HG02798 (cell line): ENCODE results near the gene PIK3R4.

Source experiments
- ATAC-seq: cut with Tn5 transposase; IDR thresholded peaks from one replicate; pipeline ENCODE4 v1.9.1; 2021; ENCODE audit warnings: mild to moderate bottlenecking; ENCODE audit not compliant: unreplicated experiment, poor library complexity

PIK3R4 gene

DNA sequence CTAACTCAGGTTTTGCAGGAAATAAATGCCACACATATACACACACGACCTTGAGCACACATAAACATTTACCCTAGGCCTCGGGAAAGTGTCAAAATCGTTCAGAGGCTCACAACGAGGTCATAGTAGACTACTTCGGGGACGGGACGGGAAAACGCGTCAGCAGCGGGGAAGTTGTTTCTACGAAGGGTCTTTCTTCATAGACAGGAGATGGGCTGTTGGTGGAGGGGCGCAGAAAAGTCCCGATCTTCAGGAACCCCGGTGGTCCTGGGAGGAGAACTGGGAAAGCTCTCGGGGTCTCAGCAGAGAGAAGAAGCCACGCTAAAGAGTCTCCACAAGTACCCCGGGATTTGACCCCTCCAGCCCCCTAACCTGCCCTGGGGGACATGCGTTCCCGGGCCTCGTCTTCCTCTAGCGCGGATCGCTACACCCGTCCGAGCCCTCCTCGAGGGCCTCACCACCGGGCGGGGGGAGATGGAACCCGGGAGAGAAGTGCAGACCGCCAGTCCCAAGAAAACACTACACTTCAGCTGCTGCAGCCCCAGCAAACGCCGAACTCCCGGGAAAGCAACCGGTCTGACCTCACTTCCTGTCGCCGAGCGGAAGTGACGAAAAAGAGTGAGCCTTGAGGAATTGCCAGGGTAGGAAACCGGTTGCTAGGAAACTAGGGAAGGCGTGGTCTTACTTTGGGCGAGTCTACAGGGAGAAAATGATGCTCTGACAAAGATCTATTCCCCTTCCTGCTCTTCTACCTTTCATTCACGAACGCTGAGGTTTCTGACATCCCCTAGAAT is at the start of gene PIK3R4:
Gene PIK3R4, minus strand, starts transcription at position 584 of the 794 bp plus-strand sequence. CDS start 1,611 bp downstream, outside the sequence.
- ATAC-seq: peak; percentile 96

DNA sequence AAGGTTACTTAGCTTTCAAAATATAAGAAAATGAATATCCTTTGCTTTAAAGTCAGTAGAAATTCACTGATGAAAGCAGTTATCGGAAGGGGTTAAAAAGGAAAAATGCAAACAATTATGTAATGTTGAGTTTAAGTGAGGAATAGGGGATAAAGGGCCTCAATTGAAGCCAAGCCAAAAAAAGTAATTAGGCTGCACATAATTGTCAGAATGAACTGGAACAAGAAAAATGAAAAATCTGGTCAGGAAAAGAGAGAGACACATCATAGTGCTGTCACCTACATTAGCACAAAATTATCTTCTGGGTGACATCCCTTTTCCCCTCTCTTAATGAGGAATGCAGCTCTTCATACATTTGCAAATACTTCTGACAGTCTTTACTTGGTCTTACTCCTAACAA is 48.8 kb upstream of the PIK3R4 start:
- ATAC-seq: no peak

DNA sequence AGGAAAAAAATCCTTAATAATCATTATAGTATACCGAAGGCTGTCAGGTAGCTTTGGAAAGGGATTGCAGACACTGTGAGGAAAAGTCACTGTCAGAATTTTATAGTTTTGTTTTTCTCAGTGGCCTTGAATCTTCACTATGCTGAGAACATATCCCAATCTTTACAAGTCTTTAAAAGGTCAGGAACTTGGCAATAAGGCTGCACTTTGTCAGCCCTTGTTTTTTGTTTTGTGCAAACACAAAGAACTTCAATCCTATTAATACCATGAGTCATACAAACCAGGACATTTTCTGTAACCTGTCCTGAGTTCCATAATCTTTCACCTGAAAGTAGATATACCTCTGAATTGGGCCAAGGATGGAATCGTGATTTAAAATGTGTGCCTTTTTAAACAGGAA is 45.6 kb upstream of the PIK3R4 start:
- no peak for ATAC-seq

DNA sequence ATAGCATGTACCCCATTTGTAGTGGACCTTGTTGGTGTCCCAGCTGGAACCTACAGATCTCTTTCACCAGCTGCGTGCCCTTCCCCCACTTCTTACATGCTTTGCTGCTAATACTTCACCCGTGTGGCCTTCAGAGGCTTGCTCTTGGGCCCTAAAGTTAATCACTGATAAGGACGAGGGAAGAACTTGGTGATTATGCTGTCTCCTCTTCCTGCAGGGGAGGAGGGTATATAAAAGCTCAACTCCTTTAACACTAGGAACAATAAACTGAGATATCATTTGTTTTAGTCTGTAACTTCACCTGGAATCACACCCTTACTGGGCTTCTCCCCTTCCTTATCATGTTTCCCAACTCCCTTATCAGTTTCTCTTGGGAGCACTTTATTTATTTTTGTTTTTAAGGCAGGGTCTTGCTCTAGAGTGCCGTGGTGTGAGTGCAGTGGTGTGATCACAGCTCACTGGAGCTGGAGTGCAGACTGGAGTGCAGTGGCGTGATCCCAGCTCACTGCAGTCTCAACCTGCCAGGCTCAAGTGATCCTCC is 43.2 kb upstream of the PIK3R4 start:
- no peak for ATAC-seq

DNA sequence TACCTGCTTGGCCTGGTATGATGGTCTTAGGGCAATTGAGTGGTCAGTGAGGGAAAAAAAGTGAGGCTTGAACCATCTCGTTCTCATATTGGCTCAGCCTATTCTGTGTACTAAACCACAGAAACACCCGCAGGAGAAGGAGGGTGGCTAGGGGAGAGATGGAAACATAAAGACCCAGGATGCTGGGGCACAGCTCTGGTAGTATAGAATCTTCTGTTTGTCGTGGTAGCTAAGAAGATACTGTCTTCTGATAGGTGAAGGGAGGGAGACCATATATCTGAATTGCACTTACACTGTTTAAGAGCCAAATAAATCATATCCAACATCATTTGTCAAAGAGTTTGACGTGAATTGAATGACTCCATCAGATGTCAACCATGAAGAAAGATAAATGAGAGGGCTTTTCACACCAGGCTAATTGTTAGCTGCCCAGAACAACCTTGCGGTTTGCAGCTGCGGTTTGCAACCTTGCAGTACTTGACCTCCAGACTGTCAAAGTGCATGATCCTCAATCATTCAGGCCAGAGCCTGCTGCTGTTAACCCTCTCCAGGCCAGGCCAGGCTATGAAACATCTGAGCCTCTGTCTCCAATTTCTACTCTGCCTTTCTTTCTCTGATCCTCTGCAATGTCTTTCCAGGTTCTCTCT is 40.9 kb upstream of the PIK3R4 start:
- no peak for ATAC-seq

DNA sequence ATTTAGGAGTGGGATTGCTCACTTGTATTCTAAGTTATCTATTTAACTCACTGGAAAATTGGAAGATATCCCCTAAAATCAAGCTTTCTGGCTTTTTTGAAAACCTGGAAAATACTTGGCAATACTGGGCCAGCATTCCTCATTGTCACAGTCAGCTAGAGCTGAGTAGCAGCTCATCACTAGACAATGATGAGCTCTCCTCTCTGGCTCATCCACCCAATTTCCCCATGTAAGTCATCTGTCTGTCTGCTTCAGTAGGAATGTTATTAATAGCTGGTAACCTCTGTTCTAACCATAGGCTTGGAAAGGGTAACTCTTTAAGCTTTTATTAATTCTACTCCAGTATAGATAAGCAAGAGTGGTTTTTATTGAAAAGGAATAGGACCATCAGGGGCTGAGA is 39.7 kb upstream of the PIK3R4 start:
- ATAC-seq: no peak

DNA sequence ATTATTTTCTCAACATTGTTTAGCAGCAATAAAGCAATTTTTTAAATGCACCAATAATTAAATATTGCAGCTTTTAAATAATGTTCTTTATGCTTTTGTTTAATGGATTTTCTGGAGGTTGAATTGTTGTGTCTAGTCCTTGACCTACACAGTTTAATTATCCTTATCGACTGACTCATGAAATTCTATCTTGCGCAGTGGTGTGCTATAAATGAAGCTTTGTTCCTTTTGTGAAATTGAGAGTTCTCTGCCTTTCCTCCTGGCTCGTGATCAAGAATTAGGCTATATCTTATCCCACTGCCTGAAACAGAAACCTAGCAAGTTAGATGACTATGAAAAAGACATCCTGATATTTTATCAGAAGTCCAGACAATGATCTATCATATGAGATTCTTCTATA is 37.0 kb upstream of the PIK3R4 start:
- ATAC-seq: no peak

DNA sequence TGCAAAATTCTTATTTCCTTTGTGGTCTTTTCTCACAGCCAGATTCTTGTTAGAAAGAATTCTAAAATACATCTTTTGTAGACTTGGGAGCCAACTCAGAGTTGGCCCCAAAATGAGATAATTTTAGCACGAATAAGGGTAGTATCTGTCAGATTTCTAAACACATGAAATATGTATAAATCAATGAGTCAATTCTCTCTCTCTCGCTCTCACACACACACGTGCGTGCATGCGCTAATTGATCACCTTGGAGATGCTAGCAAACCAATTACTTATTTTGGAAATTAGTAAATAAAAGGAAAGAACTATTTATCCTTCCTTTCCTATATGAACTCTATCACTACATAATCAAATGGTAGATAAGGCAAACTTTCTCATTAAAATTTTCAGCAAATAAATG is 32.9 kb upstream of the PIK3R4 start:
- no peak for ATAC-seq

DNA sequence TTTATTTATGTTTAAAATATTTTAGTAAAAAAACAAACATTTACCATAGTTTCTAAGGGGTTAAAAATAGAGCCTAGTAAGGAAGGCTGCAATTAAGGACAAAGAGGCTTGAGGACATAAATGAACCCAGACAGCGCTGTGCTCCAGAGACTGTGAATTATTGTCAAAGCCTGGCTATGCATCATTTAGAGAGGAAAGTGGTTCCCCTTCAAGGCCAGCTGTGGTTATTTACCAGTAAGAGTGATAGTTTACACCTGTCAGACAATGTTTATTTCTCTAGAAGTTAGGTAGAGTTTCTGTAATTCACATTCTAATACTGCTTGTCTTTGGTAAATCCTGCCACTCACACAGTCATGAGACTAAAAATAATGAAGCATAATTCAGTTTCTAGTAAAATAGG is 32.4 kb upstream of the PIK3R4 start:
- ATAC-seq: peak; percentile 95

DNA sequence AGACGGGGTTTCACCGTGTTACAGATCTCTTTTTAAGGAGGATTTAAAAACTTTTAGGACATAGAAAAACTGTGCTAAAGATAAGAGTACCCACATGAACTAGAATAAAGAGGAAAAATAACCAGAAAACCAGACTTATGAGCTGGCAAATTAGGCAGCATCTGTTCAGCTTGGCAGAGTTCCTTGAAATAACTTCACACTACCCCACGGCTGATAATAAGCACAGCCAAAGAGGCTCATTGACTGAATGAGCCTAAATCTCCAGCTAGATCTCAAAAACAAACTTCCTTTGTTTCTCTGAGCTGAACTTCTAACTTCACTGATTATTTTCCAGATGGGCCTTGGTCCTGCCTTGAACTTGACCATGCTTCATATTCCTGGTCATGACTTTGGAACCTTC is 26.7 kb upstream of the PIK3R4 start:
- ATAC-seq: no peak

DNA sequence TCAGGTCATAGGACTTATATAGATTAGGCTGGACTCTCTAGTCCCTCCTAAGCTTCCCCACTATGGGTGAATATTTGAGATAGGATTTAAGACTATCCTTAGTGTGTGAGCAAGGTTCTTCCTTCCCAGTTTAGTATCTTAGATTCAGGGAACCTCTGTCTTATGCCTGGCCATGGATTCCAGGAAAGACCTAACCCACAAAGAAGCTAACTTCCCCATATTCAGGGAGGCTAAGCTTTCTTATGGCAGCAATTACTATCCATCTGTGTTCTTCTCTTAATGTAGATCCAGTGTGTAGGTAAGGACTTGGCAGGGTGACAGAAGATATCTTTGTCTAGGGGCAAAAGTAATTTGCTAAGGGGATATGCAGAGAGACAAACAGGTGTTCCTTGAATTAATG is 25.5 kb upstream of the PIK3R4 start:
- ATAC-seq: no peak

DNA sequence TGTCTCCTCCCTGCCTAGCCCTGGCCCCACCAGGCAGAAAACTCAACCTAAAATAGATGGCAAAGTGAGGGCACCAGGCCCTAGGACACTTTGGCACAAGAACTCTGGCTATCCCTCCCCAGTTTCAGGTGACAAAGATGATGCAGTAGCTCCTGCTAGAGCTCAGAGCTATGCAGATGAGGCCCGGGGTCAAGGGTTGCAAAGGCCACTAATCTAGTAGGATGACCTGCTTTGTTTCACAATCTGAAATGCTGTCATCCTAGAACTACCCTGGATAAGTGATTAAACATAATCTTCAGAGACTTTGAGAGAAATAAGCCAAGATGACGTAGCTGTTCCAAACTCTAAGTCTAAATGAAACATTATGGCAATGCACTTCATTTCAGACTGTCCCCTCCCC is 24.0 kb upstream of the PIK3R4 start:
- no peak for ATAC-seq

DNA sequence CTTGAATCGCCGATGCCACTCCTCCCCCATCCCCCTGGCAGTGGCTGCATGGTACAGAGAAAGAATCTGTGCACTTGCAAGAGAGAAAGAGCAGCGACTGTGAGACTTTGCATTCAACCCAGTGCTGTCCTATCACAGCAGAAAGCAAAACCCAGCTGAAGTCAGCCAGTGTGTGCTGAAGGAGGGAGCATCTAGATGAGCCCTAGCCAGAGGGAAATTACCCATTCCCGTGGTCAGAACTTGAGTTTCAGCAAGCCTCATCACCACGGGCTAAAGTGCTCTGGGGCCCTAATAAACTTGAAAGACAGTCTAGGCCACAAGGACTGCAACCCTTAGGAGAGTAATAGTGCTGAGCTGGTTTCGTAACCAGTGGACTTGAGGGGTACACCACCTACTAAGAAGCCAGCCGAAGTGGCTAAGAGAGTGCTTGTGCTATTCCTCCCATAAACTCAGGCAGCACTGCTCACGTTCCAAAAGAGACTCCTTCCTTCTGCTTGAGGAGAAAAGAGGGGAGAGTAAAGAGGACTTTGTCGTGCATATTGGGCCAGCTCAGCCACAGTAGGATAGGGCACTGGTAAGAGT is 15.2 kb upstream of the PIK3R4 start:
- no peak for ATAC-seq

DNA sequence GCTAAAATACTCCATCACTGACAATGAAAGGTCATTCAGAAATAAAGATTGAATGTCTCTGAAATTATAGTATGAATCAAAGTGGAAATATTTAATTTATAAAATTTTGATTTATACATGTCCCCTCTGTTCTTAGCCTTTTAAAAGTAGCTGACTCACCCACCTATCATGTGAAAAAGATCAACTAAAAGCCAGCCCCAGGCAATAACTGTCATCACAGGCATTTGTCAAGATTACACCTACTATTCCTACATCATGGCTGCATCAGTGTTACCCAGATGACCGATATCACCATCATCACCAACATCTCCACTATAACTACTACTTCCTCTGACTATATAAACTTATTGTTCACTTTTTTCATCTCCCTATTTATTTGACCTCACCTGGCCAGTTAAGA is 14.3 kb upstream of the PIK3R4 start:
- ATAC-seq: no peak

DNA sequence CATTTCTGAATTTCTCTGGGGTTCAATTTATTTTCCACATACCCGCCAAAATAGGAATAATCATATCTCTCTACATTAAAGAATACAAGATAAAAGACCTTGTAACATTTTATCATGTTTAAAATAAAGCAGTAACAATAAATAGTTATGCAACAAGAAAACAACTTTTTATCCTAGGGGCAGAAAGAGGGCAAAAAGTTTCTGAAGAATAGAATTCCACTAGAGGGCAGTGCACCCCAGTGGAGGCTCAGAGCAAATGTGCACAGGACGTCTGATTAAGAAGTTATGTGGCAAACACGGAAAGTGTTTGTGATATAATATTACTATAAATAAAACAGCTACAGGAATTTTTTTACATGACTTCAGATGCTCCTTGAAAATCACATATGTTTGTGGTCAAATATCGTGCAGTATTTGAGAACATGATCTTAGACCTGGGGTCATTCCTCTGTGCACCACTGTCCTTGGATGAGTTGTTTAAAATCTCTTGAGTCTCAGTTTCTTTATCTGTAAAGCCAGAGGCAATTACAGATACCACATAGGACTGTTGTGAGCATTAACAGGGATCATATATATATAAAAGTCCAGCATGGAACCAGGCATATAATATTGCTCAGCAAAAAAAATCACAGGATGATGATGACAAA is 13.2 kb upstream of the PIK3R4 start:
- ATAC-seq: peak; percentile 75

DNA sequence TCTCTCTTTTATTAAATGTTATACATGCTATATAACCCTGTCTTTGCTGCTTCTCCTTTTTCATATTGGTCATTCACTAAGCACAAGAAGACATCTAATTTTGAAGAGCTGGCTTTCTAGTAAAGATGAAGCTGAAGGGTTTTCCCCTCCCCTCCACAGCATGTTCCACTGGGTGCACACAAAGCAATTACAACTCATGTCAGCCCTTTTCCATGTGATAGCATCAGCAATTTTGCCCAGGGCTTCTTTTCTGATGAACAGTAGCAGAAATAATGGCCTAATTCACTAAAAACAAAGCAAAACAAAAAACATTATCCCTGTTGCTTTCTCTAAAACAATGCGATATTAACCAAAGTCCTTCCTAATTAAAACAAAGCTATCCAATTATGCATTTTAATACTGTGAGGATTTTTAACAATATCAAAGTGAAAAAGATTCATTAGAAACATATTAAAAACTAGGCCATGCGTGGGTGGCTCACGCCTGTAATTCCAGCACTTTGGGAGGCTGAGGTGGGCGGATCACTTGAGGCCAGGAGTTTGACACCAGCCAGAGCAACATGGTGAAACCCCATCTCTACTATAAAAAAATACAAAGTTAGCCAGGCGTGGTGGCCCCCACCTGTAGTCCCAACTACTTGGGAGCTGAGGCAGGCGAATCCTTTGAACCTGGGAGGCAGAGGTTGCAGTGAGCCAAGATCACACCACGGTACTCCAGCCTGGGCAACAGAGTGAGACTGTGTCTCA is 12.2 kb upstream of the PIK3R4 start:
- no peak for ATAC-seq

DNA sequence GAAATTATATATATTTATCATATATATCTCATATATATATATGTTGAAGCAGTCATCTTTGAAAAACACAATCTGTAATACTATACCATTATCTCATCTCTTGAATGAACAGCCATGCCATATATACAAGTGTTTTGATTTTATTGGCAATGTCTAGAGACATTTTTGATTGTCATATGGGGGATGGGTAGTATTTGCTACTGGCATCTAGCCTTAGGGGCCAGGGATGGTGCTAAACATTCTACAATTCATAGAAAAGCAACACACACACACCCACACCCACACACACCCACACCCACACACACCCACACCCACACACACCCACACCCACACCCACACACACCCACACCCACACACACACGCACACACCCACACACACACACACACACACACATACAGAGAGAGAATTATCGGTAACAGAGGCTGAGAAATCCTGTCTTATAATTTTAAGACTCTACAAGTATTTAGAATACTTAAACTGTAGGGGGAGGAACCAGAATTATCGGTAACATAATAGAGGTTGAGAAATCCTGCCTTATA is 11.1 kb upstream of the PIK3R4 start:
- no peak for ATAC-seq

DNA sequence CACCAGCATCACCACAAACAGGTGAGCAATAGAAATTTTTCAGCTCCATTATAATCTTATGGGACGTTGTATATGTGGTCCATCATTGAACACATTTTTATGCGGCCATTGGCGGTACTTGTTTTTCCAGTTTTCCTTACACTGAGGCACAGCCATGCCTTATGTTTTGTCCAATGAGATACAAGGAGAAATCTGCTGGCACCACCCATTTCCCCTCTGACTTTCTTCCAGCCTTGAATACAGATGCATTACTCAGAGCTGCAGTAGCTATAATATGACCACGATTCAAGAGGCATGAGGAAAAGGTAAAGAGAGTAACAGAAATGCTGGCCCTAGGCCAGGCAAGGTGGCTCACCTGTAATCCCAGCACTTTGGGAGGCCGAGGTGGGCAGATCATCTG is 9.0 kb upstream of the PIK3R4 start:
- ATAC-seq: no peak

DNA sequence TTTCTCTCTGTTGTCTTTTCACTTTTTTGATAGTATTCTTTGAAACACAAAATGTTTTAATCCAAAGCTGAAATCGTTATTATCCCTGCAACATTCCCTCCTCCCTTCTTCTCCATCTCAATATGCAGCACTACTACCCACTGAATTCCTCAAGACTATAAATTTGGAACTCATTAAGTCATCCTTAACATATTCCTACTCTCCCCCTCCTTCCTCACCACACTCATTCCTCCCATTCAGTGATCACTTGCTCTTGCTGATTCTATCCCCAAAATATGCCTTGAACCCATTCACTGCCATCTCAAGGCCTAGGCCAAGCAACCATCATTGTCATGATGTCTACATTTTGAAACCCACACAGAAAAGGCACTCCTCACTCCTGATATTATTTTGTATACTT is 2.4 kb upstream of the PIK3R4 start:
- no peak for ATAC-seq

DNA sequence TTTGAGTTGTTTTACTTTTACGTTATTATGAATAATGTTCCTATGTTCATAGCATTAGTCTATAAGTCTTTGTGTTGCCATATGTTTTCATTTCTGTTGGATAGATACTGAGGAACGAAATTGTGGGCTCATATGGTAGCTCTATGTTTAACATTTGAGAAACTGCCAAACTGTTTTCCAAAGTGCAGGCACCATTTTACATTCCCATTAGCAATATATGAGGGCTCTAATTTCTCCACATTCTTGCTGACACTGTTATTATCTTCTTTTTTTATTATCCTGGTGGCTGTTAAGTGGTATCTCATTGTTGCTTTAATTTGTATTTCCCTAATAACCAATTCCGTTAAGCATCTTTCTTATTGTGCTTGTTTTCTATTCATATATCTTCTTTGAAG is 1.8 kb upstream of the PIK3R4 start:
- no peak for ATAC-seq
